ENCODE results near the gene ANK2.
"Not testable (repeated sequence)": the region's sequence is repeated elsewhere in the genome, so short reads cannot be mapped to it uniquely, and the experiment has no call there.

Gene ANK2

DNA sequence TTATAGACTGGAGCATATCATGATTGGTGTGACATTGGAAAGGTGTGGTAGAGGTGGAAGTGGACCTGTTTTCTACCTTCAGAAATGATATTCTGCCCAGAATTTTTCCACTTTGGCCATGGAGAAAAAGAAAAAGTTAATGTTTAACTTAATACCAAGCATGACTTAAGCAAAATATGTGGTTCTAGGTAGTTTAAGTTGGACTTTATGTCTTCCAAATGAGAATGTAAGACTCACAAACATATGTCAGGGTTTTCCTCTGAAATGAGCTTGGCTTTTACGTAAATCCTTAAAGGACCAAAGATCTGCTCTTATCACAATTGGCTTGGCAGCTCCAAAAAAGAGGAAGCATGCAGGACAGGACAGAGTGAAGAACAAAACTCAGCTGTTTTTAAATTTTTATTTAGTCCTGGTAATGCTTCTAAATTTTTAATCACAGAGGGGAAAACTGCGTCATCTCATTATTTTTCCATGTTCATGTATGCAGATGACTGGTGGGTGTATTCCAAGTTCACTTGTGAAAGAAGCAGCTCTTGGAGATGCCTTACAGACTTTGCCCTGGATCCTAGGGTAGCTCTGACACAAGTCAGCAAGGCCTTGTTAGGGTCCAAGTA is 98.2 kb downstream of the ANK2 start:
- no peak for DNase-seq (ENCODE audit: low read depth, low spot score)

DNA sequence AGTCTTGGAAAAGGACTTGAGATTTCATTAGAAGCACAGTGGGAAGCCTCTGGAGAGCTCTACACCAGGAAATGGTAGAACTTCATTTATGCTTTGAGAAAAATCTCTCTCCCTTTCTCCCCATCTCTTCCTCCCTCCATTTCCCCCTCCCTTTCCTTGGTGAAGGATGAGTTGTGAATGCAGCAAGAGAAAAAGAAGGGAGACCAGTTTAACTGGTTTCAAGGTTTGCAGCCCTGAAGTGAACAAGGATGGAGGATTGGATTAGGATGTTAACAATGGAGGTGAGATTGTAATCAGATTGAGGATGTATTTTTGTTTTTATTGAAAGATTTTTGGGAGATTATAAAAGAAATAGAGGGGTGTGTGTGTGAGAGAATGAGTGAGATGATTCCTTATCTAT is 99.5 kb downstream of the ANK2 start:
- DNase-seq (ENCODE audit: low read depth, low spot score) = no peak

DNA sequence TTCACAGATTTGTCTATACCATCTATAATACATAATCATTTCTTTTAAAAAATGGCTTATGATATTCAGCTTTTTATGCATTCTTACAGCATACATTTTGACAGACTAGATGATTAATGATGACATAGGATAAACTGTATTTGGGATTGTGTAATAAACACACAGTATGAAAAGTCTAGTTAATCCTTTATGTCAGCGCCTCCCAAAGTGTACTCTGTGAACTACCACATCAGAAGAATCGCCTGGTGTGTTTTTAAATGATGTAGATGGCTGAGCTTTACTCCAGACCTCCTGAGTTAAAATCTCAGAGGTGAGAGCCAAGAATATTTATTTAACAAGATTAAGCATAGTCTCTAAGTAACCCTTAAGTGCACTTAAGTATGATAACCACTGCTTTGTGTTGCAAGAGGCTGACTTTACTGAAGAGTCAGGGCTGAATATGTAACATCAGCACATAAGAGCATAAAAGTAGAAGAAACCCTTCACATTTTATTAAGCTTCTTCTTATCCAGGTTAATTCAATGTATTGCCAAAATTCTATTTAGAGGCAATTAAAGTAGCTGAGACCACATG is 104.2 kb downstream of the ANK2 start:
- no peak for DNase-seq (ENCODE audit: low read depth, low spot score)

GRCh38 chr4:113154281-113154680 is 104.8 kb downstream of the ANK2 start:
- DNase-seq (ENCODE audit: low read depth, low spot score) = no peak

DNA sequence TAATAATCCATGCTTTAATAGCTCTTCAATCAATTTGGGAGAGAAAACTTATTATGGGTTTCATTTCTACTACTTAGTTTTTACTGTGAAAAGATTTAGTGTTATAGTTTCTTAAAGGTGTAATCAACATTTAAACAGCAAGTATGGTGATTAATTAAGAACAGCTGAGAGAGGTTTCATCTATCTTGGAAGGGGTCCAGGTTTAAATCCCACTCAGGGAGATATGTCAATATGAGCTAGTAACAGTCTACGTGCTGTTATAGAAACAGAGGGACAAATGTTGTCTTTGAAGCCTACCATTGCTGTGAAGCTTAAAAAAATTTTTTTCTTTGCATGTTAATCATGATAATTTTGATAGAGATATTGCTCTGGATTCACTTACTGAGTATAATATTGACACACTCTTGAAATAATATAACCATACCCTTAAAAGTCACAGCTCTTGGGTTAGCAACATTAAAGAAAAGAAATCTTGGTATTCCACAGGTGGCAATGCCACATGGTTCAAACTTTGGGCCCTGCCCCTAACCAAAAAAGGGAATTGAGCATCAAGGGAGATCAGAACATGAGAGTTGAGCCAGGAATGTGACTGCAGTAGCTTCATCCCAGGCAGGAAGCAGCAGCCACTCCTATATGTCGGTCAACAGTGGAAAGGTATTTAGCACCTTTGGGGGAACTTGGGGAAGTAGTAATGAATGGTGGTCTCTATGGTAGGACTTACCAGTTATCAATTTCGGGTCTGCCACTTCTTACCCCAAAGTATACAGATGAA is 107.8 kb downstream of the ANK2 start:
- DNase-seq (ENCODE audit: low read depth, low spot score) = no peak

- no peak for DNase-seq (ENCODE audit: low read depth, low spot score)
Measured at GRCh38 chr4:113159942-113160545, 110.6 kb downstream of the ANK2 start.

- no peak for DNase-seq (ENCODE audit: low read depth, low spot score)
Measured at GRCh38 chr4:113160548-113160947, 111.1 kb downstream of the ANK2 start.

DNA sequence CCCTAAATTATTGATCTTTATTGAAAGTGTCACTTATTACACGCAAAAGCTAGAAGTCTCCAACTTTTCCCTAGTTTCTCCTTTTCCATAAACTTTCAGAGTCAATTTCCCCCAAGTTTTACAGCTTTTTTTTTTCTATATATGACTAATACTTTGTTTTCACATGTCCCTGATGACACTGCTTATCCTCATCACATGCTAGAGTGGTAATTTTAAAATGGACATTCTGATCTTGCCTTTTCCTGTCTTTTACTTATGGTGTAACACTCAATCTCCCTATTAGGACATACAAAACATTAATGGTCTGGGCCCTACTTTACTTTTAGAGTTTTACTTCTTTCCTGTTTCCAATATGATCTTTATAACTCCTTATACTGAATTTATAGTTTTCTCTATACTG is 112.6 kb downstream of the ANK2 start:
- DNase-seq (ENCODE audit: low read depth, low spot score) = no peak

GRCh38 chr4:113169368-113169767 is 119.9 kb downstream of the ANK2 start:
- no peak for DNase-seq (ENCODE audit: low read depth, low spot score)

DNA sequence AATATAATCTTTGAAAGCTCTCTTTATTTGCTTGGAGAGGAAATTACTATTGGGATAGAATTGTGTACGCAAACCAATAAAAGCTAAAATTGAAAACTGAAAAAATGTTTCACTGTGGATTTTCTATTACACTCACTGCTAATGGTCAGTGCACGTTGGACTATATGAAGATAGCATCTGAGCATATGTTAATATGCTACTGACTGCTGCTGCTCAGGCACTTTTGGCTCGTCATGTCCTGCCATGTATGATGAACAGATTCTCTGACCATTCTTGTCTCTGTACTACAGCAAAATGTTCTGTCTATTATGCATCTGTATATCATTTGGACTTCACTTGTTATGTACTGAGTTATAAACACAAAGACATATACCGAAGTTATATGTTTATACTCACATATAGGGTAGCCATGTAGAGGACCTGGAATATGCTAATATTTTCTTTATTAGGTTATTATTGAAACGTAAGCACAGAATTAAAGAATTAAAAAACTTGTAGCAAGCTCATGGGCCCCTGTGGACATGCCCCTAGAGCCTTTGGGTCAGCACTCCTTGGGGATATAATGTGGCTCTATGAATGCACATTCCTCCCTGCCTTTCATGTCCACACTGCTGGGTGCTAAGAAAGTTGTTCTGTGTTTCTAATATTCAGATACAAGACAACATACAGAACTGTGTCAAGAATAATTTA is 120.8 kb downstream of the ANK2 start:
- no peak for DNase-seq (ENCODE audit: low read depth, low spot score)

- no peak for DNase-seq (ENCODE audit: low read depth, low spot score)
Measured at GRCh38 chr4:113170805-113171468, 121.5 kb downstream of the ANK2 start.

DNA sequence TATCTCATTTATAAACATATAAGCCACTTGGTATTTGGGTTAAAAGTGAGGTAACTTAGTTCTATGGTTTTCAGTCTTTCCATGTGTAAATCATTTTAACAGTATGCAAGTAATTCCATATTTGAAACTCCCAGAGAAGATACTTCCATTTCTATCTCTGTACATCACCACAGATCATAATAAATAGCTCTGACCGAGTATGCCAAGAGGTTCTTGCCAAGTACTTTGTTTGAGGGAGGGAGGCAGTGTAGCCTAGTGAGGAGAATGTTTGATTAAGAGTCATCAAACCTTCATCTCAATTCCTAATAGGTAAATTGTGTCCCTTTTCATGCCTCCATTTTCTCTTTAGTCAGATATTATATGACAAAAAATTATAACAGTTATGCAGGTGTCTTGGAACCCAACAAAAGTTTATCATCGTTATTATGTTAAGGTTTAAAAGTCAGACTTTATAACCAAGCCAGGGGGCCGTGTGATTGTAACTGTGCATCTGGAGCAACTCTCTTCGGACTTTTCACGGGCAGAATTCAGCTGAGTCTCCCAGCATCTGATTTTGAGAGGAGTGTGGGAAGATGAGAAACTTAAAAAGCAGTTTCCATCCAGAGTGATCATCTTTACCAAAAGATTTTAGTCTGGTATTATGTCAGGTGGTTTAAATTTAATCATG is 123.8 kb downstream of the ANK2 start:
- DNase-seq (ENCODE audit: low read depth, low spot score) = no peak

DNA sequence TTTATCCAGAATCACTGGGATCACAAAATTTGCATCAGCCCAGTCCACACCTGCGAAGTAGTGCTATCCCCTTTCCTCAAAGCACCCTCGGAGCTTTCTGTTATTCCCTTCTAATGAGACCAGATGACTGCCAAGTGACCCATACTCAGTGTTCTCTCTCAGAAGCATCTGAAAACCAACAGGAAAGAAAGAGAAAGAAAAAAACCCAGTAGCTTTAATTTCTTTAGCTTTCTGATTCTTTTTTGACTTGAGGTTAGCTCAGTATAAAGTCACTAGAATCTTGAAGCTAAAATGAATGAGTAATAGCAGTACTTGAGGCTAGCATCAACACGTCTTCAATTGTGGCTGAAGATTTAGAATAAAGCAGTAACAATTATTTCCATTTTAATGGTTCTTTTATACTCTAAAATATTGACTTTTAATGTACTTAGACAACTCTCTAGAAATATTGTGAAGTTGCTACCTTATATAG is 124.4 kb downstream of the ANK2 start:
- DNase-seq (ENCODE audit: low read depth, low spot score) = no peak

GRCh38 chr4:113179091-113179490 is 129.6 kb downstream of the ANK2 start:
- no peak for DNase-seq (ENCODE audit: low read depth, low spot score)

- DNase-seq (ENCODE audit: low read depth, low spot score) = no peak
Measured at GRCh38 chr4:113179996-113180395, 130.5 kb downstream of the ANK2 start.

DNA sequence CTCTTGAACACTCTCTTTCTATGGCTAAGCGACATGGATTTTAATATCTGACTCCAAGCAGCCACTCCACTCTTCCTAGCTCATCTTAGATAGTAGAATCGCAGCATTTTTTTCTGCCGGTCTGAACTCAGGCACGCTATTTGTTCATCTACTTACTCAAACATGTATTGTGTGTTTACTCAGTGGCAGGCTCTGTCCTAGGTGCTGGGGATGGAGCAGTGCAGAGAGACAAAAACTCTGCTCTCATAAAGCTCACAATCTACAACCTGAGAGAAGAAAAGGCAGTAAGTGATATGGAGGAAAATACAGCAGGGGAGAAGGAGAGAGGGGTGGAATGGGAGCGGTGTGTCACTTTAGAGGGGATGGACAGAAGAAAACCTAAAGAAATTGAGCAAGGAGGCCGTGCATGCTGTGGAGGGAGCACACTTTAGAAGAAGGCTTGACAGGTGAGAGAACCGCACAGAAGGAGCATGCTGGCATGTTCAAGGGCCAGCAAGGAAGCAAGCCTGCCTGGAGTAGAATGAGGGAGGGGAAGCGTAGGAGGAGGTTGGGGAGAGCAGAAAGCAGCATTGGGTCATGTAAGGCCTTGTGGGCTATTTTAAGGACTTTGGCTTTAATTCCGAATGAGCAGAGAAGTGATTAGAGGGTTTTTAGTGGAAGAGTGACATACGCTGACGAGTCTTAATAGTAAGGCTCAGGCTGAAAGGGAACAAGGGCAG is 132.0 kb downstream of the ANK2 start:
- no peak for DNase-seq (ENCODE audit: low read depth, low spot score)

DNA sequence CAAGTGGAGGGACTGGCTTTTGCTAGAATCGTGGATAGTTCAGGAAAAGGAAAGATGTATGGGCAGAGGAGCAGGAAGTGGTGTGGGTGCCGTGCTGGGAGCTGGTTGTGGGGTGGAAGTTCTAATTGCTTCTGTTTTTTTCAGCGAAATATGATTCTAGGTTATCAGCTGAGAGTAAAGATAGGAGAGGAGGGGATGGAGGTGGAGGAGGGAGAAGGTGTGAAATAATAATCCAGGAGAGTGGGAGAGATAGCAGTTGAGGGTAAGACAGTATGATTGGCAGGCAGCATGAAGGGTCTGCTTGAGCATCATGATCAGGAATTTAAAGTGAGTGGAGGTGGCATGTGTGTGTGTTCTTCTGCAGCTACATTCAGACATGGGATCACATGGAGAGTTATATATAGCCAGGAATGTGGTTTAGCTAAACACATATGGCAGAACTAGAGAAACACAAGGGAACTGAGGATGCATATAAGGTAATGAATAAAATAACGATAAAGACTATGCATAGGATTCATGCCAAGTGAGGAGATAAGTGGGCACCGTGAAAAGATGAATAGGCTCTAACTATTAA is 133.7 kb downstream of the ANK2 start:
- no peak for DNase-seq (ENCODE audit: low read depth, low spot score)

DNA sequence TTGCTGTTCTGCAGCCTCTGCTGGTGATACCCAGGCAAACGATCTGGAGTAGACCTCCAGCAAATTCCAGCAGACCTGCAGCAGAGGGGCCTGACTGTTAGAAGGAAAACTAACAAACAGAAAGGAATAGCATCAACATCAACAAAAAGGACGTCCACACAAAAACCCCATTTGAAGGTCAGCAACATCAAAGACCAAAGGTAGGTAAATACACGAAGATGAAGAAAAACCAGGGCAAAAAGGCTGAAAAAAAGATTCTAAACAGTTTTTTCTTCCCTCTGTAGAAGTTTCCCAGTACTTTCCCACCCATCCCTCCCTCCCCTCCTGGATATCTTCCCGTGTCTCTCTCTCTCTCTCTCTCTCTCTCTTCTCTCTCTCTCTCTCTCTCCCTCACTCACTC is 136.8 kb downstream of the ANK2 start:
- not testable (repeated sequence) for DNase-seq (ENCODE audit: low read depth, low spot score)

- DNase-seq (ENCODE audit: low read depth, low spot score) = no peak
Measured at GRCh38 chr4:113186913-113187312, 137.5 kb downstream of the ANK2 start.

GRCh38 chr4:113187358-113187757 is 137.9 kb downstream of the ANK2 start:
- no peak for DNase-seq (ENCODE audit: low read depth, low spot score)

Data from brain pericyte (primary cell).